Endothelial cell of umbilical vein (primary cell): Measurements from ENCODE around the gene ACCSL. TPM values are rescaled to one million over a fixed set of nuclear protein-coding genes. Genes with fewer than 3 reads are reported as not detected.

ENCODE experiments used
- BruUV-seq: library from RNA; stranded (reverse); fragments of 400-500 nt; replicated peaks from 2 replicates; lab custom pipeline; 2021; lab: Mats Ljungman, UMichigan
- CTCF ChIA-PET: fragments of 300-600, 350-600 bp; sonication (Branson Sonifier 250); formaldehyde crosslinking; loops from one replicate; lab custom pipeline; 2021; ENCODE audit warnings: antibody characterized with exemption, inconsistent platforms; lab: Charles Lee
- POLR2A ChIA-PET: fragments of 300-600, 350-600 bp; sonication (Branson Sonifier 250); formaldehyde crosslinking; loops from one replicate; lab custom pipeline; 2021; ENCODE audit warnings: antibody characterized with exemption, inconsistent platforms; lab: Charles Lee
- DNase-seq: peaks from one replicate; pipeline ENCODE4 v3.0.0-alpha.2; 2011; ENCODE audit warnings: low read depth, low spot score
- FAIRE-seq: peaks from 2 replicates; lab custom pipeline; 2011; peaks lifted over from hg19 to GRCh38; lab: Jason Lieb, UNC
- H2AFZ ChIP-seq: 2 replicates; pipeline ENCODE4 v1.6.0; 2012; ENCODE audit warnings: low read depth, low read length, control low read depth, inconsistent platforms
- H3K27ac ChIP-seq: 2 replicates; pipeline ENCODE4 v1.5.1; 2011; ENCODE audit warnings: low read depth, mild to moderate bottlenecking, control low read depth, low read length, moderate library complexity; ENCODE audit not compliant: insufficient read depth
- H3K27me3 ChIP-seq, 2 experiments: 2 replicates each; pipeline versions ENCODE4 v1.6.0 to v1.6.1; 2011; ENCODE audit warnings: low read length in 2 of 2, mixed read lengths in 1 of 2; ENCODE audit not compliant: control insufficient read depth in 2 of 2, insufficient read depth in 2 of 2
- H3K36me3 ChIP-seq, 2 experiments: 2 replicates in 1 of 2; 3 replicates in 1 of 2; pipeline ENCODE4 v1.5.1; 2011; ENCODE audit warnings: low read length in 2 of 2, mild to moderate bottlenecking in 1 of 2, moderate library complexity in 1 of 2; ENCODE audit not compliant: control insufficient read depth in 2 of 2, insufficient read depth in 2 of 2; ENCODE audit errors: extremely low read depth in 1 of 2
- H3K4me1 ChIP-seq: 3 replicates; pipeline ENCODE4 v1.5.1; 2011; ENCODE audit warnings: mild to moderate bottlenecking, low read length; ENCODE audit not compliant: control insufficient read depth, insufficient read depth; ENCODE audit errors: extremely low read depth
- H3K4me2 ChIP-seq: 2 replicates; pipeline ENCODE4 v1.6.1; 2011; ENCODE audit warnings: low read length, control low read depth, mixed read lengths; ENCODE audit not compliant: insufficient read depth
- H3K4me3 ChIP-seq, 3 experiments: fragments of 200-600 bp in 1 of 3; sonication (generic), shearing (Covaris generic) in 1 of 3; replicated peaks in 1 of 3; 2 replicates each; pipeline ENCODE4 v1.5.1; 2011 to 2016; ENCODE audit warnings: control low read depth in 3 of 3, low read length in 3 of 3, mild to moderate bottlenecking in 2 of 3, inconsistent platforms in 1 of 3, low read depth in 1 of 3, moderate library complexity in 1 of 3; ENCODE audit not compliant: insufficient read depth in 1 of 3
- H3K79me2 ChIP-seq: 2 replicates; pipeline ENCODE4 v1.6.0; 2012; ENCODE audit warnings: low read length, inconsistent platforms; ENCODE audit not compliant: control insufficient read depth, insufficient read depth
- H3K9ac ChIP-seq: replicated peaks from 2 replicates; pipeline ENCODE3; 2011; ENCODE audit warnings: low read length, control low read depth; ENCODE audit not compliant: insufficient read depth; ENCODE audit errors: extremely low read depth
- H3K9me1 ChIP-seq: replicated peaks from 3 replicates; pipeline ENCODE4 v1.6.0; 2011; ENCODE audit warnings: mild to moderate bottlenecking, low read length; ENCODE audit not compliant: control insufficient read depth, insufficient read depth; ENCODE audit errors: extremely low read depth
- H3K9me3 ChIP-seq: replicated peaks from 2 replicates; pipeline ENCODE4 v1.5.1; 2012; ENCODE audit warnings: low read length, inconsistent platforms; ENCODE audit not compliant: control insufficient read depth, insufficient read depth
- H4K20me1 ChIP-seq: replicated peaks from 2 replicates; pipeline ENCODE3; 2011; ENCODE audit warnings: mild to moderate bottlenecking, low read length; ENCODE audit not compliant: control insufficient read depth, insufficient read depth; ENCODE audit errors: extremely low read depth
- CTCF ChIP-seq, 2 donors: IDR thresholded peaks; 1 replicate in 1 of 2; 2 replicates in 1 of 2; pipeline ENCODE4 v1.5.1; 2011; ENCODE audit warnings: low read length in 2 of 2, mild to moderate bottlenecking in 2 of 2, moderate library complexity in 2 of 2, control low read depth in 1 of 2, inconsistent platforms in 1 of 2, low read depth in 1 of 2; ENCODE audit not compliant: insufficient read depth in 1 of 2; ENCODE audit errors: extremely low read depth in 1 of 2
- EZH2 ChIP-seq: IDR thresholded peaks from 2 replicates; pipeline ENCODE4 v1.6.1; 2012; ENCODE audit warnings: borderline replicate concordance, low read depth, mild to moderate bottlenecking, moderate library complexity, low read length, inconsistent platforms; ENCODE audit not compliant: severe bottlenecking
- FOS ChIP-seq: IDR thresholded peaks from 2 replicates; pipeline ENCODE4 v1.6.1; 2011; ENCODE audit warnings: mild to moderate bottlenecking, low read length, moderate library complexity, borderline replicate concordance; ENCODE audit not compliant: insufficient read depth
- GATA2 ChIP-seq: IDR thresholded peaks from 2 replicates; pipeline ENCODE4 v1.7.0; 2011; ENCODE audit warnings: low read depth, mild to moderate bottlenecking, moderate library complexity, mixed read lengths, low read length; ENCODE audit not compliant: insufficient read length, insufficient read depth
- JUN ChIP-seq: IDR thresholded peaks from 2 replicates; pipeline ENCODE4 v1.6.1; 2011; ENCODE audit warnings: borderline replicate concordance, low read depth; ENCODE audit not compliant: insufficient read length, insufficient read depth
- MYC ChIP-seq: IDR thresholded peaks from one replicate; pipeline ENCODE4 v1.6.1; 2011; ENCODE audit warnings: mild to moderate bottlenecking, low read depth, low read length
- POLR2A ChIP-seq: IDR thresholded peaks from 2 replicates; pipeline ENCODE4 v1.6.1; 2012; ENCODE audit warnings: low read depth, mild to moderate bottlenecking, control low read depth, low read length
- POLR2AphosphoS5 ChIP-seq: IDR thresholded peaks from 2 replicates; pipeline ENCODE4 v1.6.1; 2012; ENCODE audit warnings: low read depth, mild to moderate bottlenecking, control low read depth, low read length, moderate library complexity; ENCODE audit not compliant: insufficient read depth
- dilution Hi-C: fragments of 300-500 bp; cut with MboI; formaldehyde crosslinking; loops from one replicate; pipeline ENCODE4 v1.15.0; 2019; ENCODE audit warnings: low sequenced_read_pairs; ENCODE audit not compliant: extremely low pct_ligation_motif_present
- intact Hi-C: fragments of 100-400 bp; cut with micrococcal nuclease; formaldehyde crosslinking; loops from one replicate; pipeline ENCODE4 v1.10.0; 2022
- polyA plus RNA-seq, 4 experiments: library from polyadenylated mRNA; depleted of rRNA in 3 of 4; stranded (reverse) in 3 of 4; unstranded in 1 of 4; fragments of >200 nt; gene quantifications; 2 replicates each; pipeline versions ENCODE4 v1.2.1 to v1.2.3, GENCODE V29; 2011 to 2012; ENCODE audit warnings: missing spikeins in 1 of 4
- total RNA-seq: library from RNA; stranded (reverse); gene quantifications from 2 replicates; pipeline ENCODE4 v1.2.3, GENCODE V29; 2021
- TF ChIP-seq, protein P1 (sequence below): IDR thresholded peaks from 2 replicates; pipeline ENCODE4 v1.6.1; 2011; ENCODE audit not compliant: insufficient read depth, insufficient read length

ACCSL gene
- total and polyA plus RNA-seq, 2 donors (not counting 3 experiments of a cell fraction or from before 2014, with no cell fraction given) = not detected

- no peak overlapping the region for H3K27ac ChIP-seq
- dilution Hi-C loops = no loop called here
- DNase-seq (no peak), FAIRE-seq (no peak)
- intact Hi-C loops = no loop called here
- no peak overlapping the region for H3K4me3 ChIP-seq
- no peak overlapping the region for H2AFZ ChIP-seq
- peaks cover 11 to 12% of the 10 kb centered on the region in 2 experiments for H3K27me3 ChIP-seq
- no peaks in the 10 kb centered on the region for H3K9me1 ChIP-seq
- H3K79me2 ChIP-seq = no peaks in the 10 kb centered on the region
- no peaks in the 10 kb centered on the region for H3K4me1 ChIP-seq
- POLR2A ChIA-PET = no interaction called here
- no peak overlapping the region for H3K9ac ChIP-seq
- CTCF ChIA-PET = interaction anchor here (1.7 kb wide), 1 partner anchor 101 kb away, joined by 4 read pairs; no protein-coding TSS in a partner anchor
- no peaks in the 10 kb centered on the region for H4K20me1 ChIP-seq
- no peak overlapping the region for H3K4me2 ChIP-seq
- no TSS peak for BruUV-seq
- TF ChIP-seq, protein P1, sequence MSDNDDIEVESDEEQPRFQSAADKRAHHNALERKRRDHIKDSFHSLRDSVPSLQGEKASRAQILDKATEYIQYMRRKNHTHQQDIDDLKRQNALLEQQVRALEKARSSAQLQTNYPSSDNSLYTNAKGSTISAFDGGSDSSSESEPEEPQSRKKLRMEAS = no peak
- no peak for TF ChIP-seq MYC
- TF ChIP-seq POLR2A = no peak
- no peak for TF ChIP-seq CTCF (IDR thresholded peaks at IDR 0.05; ENCODE audit: extremely low read depth in 1 of 2, insufficient read depth in 1 of 2, low read depth in 1 of 2, low read length in 2 of 2)
- TF ChIP-seq EZH2 = no peak
- no peak for TF ChIP-seq POLR2AphosphoS5
- no peak for TF ChIP-seq GATA2
- TF ChIP-seq FOS = no peak
- no peak for TF ChIP-seq JUN
- H3K36me3 ChIP-seq = no peaks in the 10 kb centered on the region
- H3K9me3 ChIP-seq = no peaks in the 10 kb centered on the region
Measured at GRCh38 chr11:44046182-44046581, 1.6 kb upstream of the ACCSL start.
